MCF 10A (cell line): ENCODE data around the gene ST8SIA2. TPM values are rescaled to one million over a fixed set of nuclear protein-coding genes. Genes with fewer than 3 reads are reported as not detected.

ENCODE experiments used
- BruUV-seq: library from RNA; stranded (reverse); fragments of 400-500 nt; replicated peaks from 2 replicates; lab custom pipeline; 2021; lab: Mats Ljungman, UMichigan
- CTCF ChIA-PET: fragments of 300-600 bp; sonication (Branson Sonifier 250); formaldehyde crosslinking; extraction: SDS; loops from one replicate; lab custom pipeline; 2021; ENCODE audit warnings: antibody characterized with exemption, inconsistent platforms; lab: Yijun Ruan, JAX
- POLR2A ChIA-PET: fragments of 300-600, 350-650 bp; sonication (Branson Sonifier 250); formaldehyde crosslinking; extraction: SDS; loops from one replicate; lab custom pipeline; 2020; ENCODE audit warnings: antibody characterized with exemption, inconsistent platforms; lab: Yijun Ruan, JAX
- DNase-seq: peaks from one replicate; pipeline ENCODE4 v3.0.0-alpha.2; 2018; ENCODE audit not compliant: unreplicated experiment
- H3K27ac Mint-ChIP-seq: one replicate; pipeline ENCODE4 v1.8.0; 2022; ENCODE audit warnings: mild to moderate bottlenecking, low read depth, mixed read lengths; ENCODE audit not compliant: unreplicated experiment
- H3K27me3 Mint-ChIP-seq: one replicate; pipeline ENCODE4 v1.8.0; 2022; ENCODE audit warnings: mixed read lengths; ENCODE audit not compliant: insufficient read depth, unreplicated experiment
- H3K36me3 Mint-ChIP-seq: one replicate; pipeline ENCODE4 v1.8.0; 2022; ENCODE audit warnings: mild to moderate bottlenecking, moderate library complexity, mixed read lengths; ENCODE audit not compliant: insufficient read depth, unreplicated experiment
- H3K4me1 Mint-ChIP-seq: one replicate; pipeline ENCODE4 v1.8.0; 2022; ENCODE audit warnings: mixed read lengths; ENCODE audit not compliant: insufficient read depth, unreplicated experiment
- H3K4me3 Mint-ChIP-seq: one replicate; pipeline ENCODE4 v1.8.0; 2022; ENCODE audit warnings: mild to moderate bottlenecking, moderate library complexity, mixed read lengths; ENCODE audit not compliant: unreplicated experiment
- H3K9me3 Mint-ChIP-seq: one replicate; pipeline ENCODE4 v1.8.0; 2022; ENCODE audit warnings: mixed read lengths; ENCODE audit not compliant: unreplicated experiment
- CTCF ChIP-seq: fragments of 200-600 bp; IDR thresholded peaks from one replicate; pipeline ENCODE4 v1.8.0; 2022; ENCODE audit warnings: antibody characterized with exemption, mild to moderate bottlenecking; ENCODE audit not compliant: unreplicated experiment
- intact Hi-C: fragments of 100-400 bp; cut with micrococcal nuclease; formaldehyde crosslinking; loops from 2 replicates; pipeline ENCODE4 v1.14.1; 2022
- total RNA-seq: library from RNA; stranded (reverse); gene quantifications from 2 replicates; pipeline ENCODE4 v1.2.3, GENCODE V29; 2022

The ST8SIA2 gene
- total RNA-seq, 1 experiment from 2014 or later: not detected

DNA sequence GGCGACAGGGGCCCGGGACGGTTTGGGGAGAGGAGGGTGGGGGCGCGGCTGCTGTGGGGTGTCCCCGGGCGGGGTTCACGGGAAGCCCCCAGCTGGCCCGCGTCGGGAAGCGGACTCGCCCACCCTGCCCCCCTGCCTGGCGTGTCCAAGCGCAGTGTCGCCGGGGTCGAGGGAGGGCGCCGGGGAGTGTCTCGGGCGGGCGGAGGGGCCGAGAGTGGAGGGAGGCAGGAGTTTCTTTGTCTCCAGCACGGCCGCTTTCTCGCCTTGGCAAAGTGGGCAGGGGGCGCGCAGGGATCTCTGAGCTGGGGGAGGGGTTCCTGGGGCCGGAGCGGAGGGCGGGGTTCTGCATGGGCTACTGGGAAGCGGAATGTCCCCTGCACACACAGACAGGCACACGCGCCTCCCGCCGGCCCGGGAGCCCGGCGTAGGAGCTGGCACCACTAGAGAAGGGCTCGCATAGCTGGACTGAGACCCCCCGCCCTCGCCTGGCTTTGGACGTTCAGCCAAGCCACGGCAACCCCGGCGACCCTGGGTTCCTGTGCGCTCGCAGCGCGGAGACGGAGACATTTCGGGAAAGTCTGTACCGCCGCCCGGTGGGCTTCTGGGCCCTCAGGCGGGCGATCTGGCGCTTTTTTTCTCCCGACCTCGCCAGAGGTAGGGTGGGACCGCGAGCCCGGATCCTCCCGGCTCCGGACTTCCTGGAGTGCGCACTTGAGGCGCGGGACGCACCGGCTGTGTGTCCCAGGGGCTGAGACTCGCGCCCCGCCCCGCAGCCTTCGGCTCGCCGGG lies 822 bp downstream of the ST8SIA2 start:
- TF ChIP-seq CTCF: no peak
- no peak overlapping the region for H3K4me3 Mint-ChIP-seq
- CTCF ChIA-PET: interaction anchor here (0.7 kb wide), 1 partner anchor 316 kb away, joined by 3 read pairs; no protein-coding TSS in a partner anchor
- H3K36me3 Mint-ChIP-seq: no peaks in the 10 kb centered on the region
- DNase-seq: no peak
- no peaks in the 10 kb centered on the region for H3K9me3 Mint-ChIP-seq
- intact Hi-C loops: loop anchor here (5.0 kb wide), 1 partner anchor 318 kb away; no protein-coding TSS in a partner anchor
- H3K27me3 Mint-ChIP-seq: peaks cover 81% of the 10 kb centered on the region
- no TSS peak for BruUV-seq
- POLR2A ChIA-PET: no interaction called here
- no peaks in the 10 kb centered on the region for H3K4me1 Mint-ChIP-seq
- H3K27ac Mint-ChIP-seq: no peak overlapping the region

GRCh38 chr15:92395098-92395635 lies 1.5 kb downstream of the ST8SIA2 start:
- no peaks in the 10 kb centered on the region for H3K9me3 Mint-ChIP-seq
- DNase-seq: no peak
- H3K36me3 Mint-ChIP-seq: no peaks in the 10 kb centered on the region
- ChIA-PET POLR2A (no interaction called here), CTCF (no interaction called here)
- intact Hi-C loops: no loop called here
- H3K27me3 Mint-ChIP-seq: peaks cover 81% of the 10 kb centered on the region
- no peak overlapping the region for H3K27ac Mint-ChIP-seq
- BruUV-seq: no TSS peak
- no peaks in the 10 kb centered on the region for H3K4me1 Mint-ChIP-seq
- no peak for TF ChIP-seq CTCF
- H3K4me3 Mint-ChIP-seq: no peak overlapping the region

- Mint-ChIP-seq H3K27ac (no peak overlapping the region), H3K27me3 (peaks cover 66% of the 10 kb centered on the region), H3K4me1 (no peaks in the 10 kb centered on the region), H3K36me3 (no peaks in the 10 kb centered on the region), H3K4me3 (no peak overlapping the region), H3K9me3 (no peaks in the 10 kb centered on the region)
- BruUV-seq: no TSS peak
- no peak for DNase-seq
- intact Hi-C loops: no loop called here
- CTCF ChIA-PET: interaction anchor here (0.7 kb wide), 1 partner anchor 57 kb away, joined by 4 read pairs; no protein-coding TSS in a partner anchor
- POLR2A ChIA-PET: no interaction called here
- no peak for TF ChIP-seq CTCF
Measured at GRCh38 chr15:92399271-92399950, 5.7 kb downstream of the ST8SIA2 start.

DNA sequence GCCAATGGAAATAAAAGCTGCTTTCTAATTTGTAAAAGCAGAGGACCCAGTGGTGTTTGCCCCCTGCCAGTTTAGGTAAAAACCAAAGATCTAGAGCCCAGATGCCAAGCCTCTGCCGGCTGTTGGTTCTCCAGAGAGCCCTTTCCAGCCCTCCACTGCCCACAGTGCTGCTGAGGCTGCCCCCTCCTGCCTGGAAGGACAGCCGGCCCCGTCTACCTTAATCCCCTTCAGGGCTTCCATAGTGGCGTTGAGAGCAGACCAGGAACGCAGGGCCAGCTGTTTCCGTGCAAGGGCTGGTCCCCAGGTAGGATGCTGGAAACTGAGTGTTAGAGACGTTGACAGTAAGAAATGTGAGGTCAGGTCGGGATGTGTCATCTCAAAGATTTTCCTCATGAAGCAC lies 6.9 kb downstream of the ST8SIA2 start:
- Mint-ChIP-seq H3K9me3 (no peaks in the 10 kb centered on the region), H3K4me3 (no peak overlapping the region), H3K4me1 (no peaks in the 10 kb centered on the region), H3K27me3 (peaks cover 65% of the 10 kb centered on the region), H3K36me3 (no peaks in the 10 kb centered on the region), H3K27ac (no peak overlapping the region)
- TF ChIP-seq CTCF: no peak
- BruUV-seq: no TSS peak
- POLR2A ChIA-PET: no interaction called here
- intact Hi-C loops: no loop called here
- no peak for DNase-seq
- CTCF ChIA-PET: no interaction called here
